ENCODE results near the gene CCDC27.

CCDC27 gene

GRCh38 chr1:3752400-3752945 lies at the start of gene CCDC27:
TSS of gene CCDC27 (plus strand) at chr1:3752450. CDS start at chr1:3752482, 32 bp downstream.
- no peak for DNase-seq

- no peak for DNase-seq
These were observed 49.7 kb upstream of the CCDC27 start for GRCh38 chr1:3702528-3702927.

GRCh38 chr1:3702990-3703728 lies 49.1 kb upstream of the CCDC27 start:
- DNase-seq = no peak

GRCh38 chr1:3703786-3704371 lies 48.4 kb upstream of the CCDC27 start:
- no peak for DNase-seq

GRCh38 chr1:3705341-3705950 lies 46.8 kb upstream of the CCDC27 start:
- DNase-seq = no peak

GRCh38 chr1:3706651-3707297 lies 45.5 kb upstream of the CCDC27 start:
- no peak for DNase-seq

GRCh38 chr1:3707298-3707938 lies 44.8 kb upstream of the CCDC27 start:
- no peak for DNase-seq

- no peak for DNase-seq
These were observed 44.3 kb upstream of the CCDC27 start for GRCh38 chr1:3707939-3708328.

GRCh38 chr1:3708791-3709190 lies 43.5 kb upstream of the CCDC27 start:
- DNase-seq = no peak

GRCh38 chr1:3710251-3710650 lies 42.0 kb upstream of the CCDC27 start:
- DNase-seq = no peak

GRCh38 chr1:3711381-3711779 lies 40.9 kb upstream of the CCDC27 start:
- no peak for DNase-seq

- no peak for DNase-seq
These were observed 40.3 kb upstream of the CCDC27 start for GRCh38 chr1:3711780-3712451.

GRCh38 chr1:3712573-3713535 lies 39.4 kb upstream of the CCDC27 start:
- DNase-seq = no peak

- no peak for DNase-seq
These were observed 38.4 kb upstream of the CCDC27 start for GRCh38 chr1:3713840-3714239.

GRCh38 chr1:3714284-3714741 lies 37.9 kb upstream of the CCDC27 start:
- no peak for DNase-seq

GRCh38 chr1:3714814-3715213 lies 37.4 kb upstream of the CCDC27 start:
- DNase-seq = no peak

- DNase-seq = no peak
These were observed 35.9 kb upstream of the CCDC27 start for GRCh38 chr1:3716351-3716750.

GRCh38 chr1:3717041-3717714 lies 35.1 kb upstream of the CCDC27 start:
- DNase-seq = no peak

- no peak for DNase-seq
These were observed 34.3 kb upstream of the CCDC27 start for GRCh38 chr1:3717715-3718601.
